ENCODE measurements around the gene NFE2.
"Not testable (repeated sequence)": the region's sequence is repeated elsewhere in the genome, so short reads cannot be mapped to it uniquely, and the experiment has no call there.

Gene NFE2

GRCh38 chr12:54300732-54301427, at the start of gene NFE2:
NFE2 (minus strand) TSS chr12:54301015; CDS start chr12:54295248, 5,767 bp downstream.
- peak; percentile 74 for DNase-seq (ENCODE audit: low spot score)

GRCh38 chr12:54349679-54350078, 48.9 kb upstream of the NFE2 start:
- no peak for DNase-seq (ENCODE audit: low spot score)

GRCh38 chr12:54349036-54349435, 48.2 kb upstream of the NFE2 start:
- DNase-seq (ENCODE audit: low spot score): no peak

- no peak for DNase-seq (ENCODE audit: low spot score)
These were observed 40.8 kb upstream of the NFE2 start for GRCh38 chr12:54341378-54342300.

GRCh38 chr12:54340846-54341245, 40.0 kb upstream of the NFE2 start:
- no peak for DNase-seq (ENCODE audit: low spot score)

GRCh38 chr12:54338698-54339296, 38.0 kb upstream of the NFE2 start:
- DNase-seq (ENCODE audit: low spot score): no peak

- DNase-seq (ENCODE audit: low spot score): no peak
These were observed 37.2 kb upstream of the NFE2 start for GRCh38 chr12:54337854-54338650.

GRCh38 chr12:54337280-54337842, 36.5 kb upstream of the NFE2 start:
- DNase-seq (ENCODE audit: low spot score): no peak

GRCh38 chr12:54333420-54334034, 32.7 kb upstream of the NFE2 start:
- DNase-seq (ENCODE audit: low spot score): no peak

- no peak for DNase-seq (ENCODE audit: low spot score)
These were observed 30.6 kb upstream of the NFE2 start for GRCh38 chr12:54331461-54331860.

GRCh38 chr12:54330442-54330841, 29.6 kb upstream of the NFE2 start:
- no peak for DNase-seq (ENCODE audit: low spot score)

- no peak for DNase-seq (ENCODE audit: low spot score)
These were observed 28.9 kb upstream of the NFE2 start for GRCh38 chr12:54329759-54330158.

GRCh38 chr12:54328595-54329337, 28.0 kb upstream of the NFE2 start:
- no peak for DNase-seq (ENCODE audit: low spot score)

- DNase-seq (ENCODE audit: low spot score): not testable (repeated sequence)
These were observed 24.8 kb upstream of the NFE2 start for GRCh38 chr12:54325442-54326109.

- DNase-seq (ENCODE audit: low spot score): peak; percentile 98
These were observed 24.0 kb upstream of the NFE2 start, which contains the start of gene COPZ1 for GRCh38 chr12:54324617-54325441. COPZ1 (plus strand) TSS chr12:54325131; CDS start chr12:54325164, 33 bp downstream.

GRCh38 chr12:54321363-54321762, 20.5 kb upstream of the NFE2 start:
- DNase-seq (ENCODE audit: low spot score): no peak

- DNase-seq (ENCODE audit: low spot score): not testable (repeated sequence)
These were observed 11.5 kb upstream of the NFE2 start for GRCh38 chr12:54312309-54312708.

GRCh38 chr12:54311051-54311450, 10.2 kb upstream of the NFE2 start:
- DNase-seq (ENCODE audit: low spot score): no peak
